NCI-H2107 (cell line): Measurements from ENCODE around the gene IL10.
"Not testable (repeated sequence)": the region's sequence is repeated elsewhere in the genome, so short reads cannot be mapped to it uniquely, and the experiment has no call there.

Experiments used
- DNase-seq: peaks from one replicate; lab custom pipeline; 2025; lab: John Stamatoyannopoulos, UW

Gene IL10

DNA sequence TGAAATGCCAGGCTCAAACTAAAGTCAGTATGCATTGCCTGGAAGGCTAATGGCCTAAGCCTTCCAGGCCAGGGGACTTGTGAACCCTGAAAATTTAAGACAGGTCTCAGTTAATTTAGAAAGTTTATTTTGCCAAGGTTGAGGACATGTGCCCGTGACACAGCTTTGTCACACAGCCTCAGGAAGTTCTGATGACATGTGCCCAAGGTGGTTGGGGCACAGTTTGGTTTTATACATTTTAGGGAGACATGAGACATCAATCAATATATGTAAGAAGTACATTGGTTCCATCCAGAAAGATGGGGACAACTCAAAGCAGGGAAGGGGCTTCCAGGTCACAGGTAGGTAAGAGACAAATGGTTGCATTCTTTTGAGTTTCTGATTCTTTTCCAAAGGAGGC is 6.5 kb downstream of the IL10 start:
- DNase-seq = not testable (repeated sequence)

DNA sequence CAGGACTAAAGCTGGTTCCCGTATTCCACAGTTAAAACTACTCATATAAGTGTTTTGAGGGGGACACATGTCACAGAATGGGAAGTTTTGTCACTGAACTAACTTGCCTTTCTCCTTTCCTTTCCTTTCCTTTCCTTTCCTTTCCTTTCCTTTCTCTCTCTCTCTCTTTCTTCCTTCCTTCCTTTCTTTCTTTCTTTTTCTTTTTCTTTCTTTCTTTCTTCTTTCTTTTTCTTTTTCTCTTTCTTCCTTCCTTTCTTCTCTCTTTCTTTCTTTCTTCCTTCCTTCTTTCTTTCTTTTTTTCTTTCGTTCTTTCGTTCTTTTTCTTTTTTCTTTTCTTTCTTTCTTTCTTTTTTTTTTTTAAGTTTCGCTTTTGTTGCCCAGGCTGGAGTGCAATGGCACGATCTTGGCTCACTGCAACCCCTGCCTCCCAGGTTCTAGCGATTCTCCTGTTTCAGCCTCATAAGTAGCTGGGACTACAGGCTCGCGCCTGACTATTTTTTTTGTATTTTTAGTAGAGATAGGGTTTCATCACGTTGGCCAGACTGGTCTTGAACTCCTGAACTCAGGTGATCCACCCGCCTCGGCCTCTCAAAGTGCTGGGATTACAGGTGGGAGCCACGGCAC is 9.4 kb downstream of the IL10 start:
- DNase-seq = not testable (repeated sequence)

DNA sequence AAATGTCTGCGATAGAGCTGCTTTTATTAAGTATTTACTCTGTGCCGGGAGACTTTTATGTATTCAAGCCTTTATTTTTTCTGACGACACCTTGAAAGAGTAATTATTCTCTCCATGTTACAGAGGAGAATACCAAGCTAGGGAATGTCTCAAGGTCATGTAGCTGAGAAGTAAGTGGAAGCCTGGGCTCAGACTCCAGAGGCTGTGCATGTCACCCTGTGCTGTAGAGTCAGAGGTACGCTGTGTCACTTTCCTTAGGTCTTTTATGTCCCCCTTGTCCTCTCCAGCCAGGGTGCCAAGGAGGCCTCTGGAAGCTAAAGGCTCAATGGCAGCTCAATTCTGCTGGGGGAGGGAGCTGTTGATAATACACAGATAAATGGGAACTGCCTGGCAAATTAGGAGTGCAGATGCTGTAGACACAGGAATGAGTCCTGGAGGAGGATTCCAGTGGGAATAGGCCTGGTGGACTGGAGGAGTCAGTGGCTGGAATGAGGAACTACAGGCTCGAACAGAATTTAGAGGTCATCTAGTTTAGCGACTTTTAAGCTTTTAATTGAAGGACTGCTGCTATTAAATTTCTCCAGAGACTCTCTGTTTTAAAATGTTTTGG is 11.0 kb downstream of the IL10 start:
- no peak for DNase-seq

- no peak for DNase-seq
These were observed 11.7 kb downstream of the IL10 start for GRCh38 chr1:206760590-206760989.

DNA sequence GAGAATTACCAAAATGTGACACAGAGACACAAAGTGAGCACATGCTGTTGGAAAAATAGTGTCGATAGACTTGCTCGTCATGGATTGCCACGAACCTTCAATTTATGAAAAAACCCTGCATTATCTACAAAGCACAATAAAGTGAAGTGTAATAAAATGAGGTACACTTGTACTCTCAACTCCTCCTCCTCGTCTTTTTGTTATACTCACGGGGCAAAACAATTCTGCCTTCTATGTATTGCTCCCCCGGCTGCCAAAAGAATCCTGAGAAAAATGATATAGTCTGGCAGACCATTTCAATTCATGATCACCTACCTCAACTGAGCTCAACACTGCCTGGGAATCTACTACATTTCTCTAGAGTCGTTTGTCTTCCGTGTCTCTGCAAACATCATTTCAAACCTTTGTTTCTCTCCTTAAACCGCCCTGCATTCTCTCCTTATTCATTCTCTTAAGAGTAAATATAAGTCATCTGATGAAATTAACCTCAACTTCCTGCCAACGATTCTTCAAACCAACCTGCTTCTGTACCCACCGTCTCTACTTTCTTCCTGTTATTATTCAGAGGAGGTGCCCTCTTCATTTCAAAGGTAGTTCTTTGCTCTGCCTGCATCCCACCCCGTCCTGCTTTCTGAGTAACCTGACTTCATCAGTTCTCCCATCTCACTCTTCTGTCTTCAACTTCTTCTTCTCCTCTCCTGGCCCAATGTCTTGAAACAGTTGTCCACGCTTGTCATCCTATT is 14.6 kb downstream of the IL10 start:
- DNase-seq = no peak

DNA sequence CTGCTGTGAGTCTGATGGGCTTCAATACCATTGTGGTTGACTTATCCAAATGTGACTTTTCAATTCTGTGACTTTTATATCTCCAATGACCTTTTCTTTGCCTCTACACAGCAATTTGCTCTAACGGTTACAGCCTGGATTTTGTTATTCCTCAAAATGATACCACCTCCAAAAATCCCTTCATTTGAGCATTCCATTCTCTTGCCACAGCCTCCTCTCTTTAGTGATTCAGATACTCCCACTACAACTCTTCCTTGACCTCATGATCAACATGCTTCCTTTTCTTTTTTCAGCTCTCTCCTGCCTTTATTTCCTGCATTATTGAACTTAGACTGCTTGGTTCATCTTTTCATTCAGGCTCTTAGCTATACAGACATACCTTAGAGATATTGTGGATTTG is 18.3 kb downstream of the IL10 start:
- no peak for DNase-seq

GRCh38 chr1:206753141-206753540 is 19.2 kb downstream of the IL10 start:
- DNase-seq = no peak

DNA sequence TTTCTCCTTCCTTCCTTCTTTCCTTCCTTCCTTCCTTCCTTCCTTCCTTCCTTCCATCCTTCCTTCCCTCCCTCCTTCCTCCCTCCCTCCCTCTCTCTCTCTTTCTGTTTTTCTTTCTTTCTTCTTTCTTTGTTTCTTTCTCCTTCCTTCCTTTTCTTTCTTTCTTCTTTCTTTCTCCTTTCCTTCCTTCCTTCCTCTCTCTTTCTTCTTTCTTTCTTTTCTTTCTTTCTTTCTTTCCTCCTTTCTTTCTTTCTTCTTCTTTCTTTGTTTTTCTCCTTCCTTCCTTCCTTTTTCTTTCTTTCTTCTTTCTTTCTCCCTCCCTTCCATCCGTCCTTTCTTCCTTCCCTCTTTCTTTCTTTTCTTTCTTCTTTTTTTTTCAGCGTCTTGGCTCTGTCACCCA is 19.8 kb downstream of the IL10 start:
- no peak for DNase-seq

GRCh38 chr1:206751891-206752290 is 20.4 kb downstream of the IL10 start:
- no peak for DNase-seq

DNA sequence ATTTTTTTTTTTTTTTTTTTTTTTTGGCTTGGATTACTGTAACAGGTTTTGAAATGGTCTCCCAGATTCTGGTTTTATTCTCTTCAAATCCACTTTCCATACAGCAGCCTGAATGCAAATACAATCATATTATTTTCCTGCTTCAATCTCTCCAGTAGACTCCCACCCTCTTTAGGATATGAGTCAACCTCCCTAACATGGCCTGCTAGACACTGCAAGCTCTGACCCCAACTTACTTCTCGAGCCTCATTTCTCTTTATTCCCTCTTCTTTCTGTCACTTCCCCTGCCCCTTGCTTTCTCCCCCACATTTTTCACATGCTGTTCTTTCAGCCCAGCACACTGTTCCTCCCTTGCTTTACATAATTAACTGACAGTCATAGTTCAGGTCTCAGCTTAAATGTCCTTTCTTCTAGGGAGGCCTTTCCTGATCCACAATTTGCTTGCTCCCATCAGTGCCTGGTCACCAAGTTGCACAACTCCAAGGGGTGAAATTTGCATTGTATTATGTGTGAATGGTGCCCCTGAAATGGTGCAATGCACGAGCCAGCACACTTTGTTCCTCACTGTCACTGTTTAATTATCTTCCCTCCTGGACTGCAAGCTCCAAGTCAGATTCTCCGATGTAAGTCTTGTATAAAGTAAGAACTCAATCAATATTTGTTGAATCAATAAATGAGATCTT is 23.8 kb downstream of the IL10 start:
- no peak for DNase-seq

GRCh38 chr1:206745301-206745700 is 27.0 kb downstream of the IL10 start:
- no peak for DNase-seq

- no peak for DNase-seq
These were observed 27.6 kb downstream of the IL10 start for GRCh38 chr1:206744683-206745082.

DNA sequence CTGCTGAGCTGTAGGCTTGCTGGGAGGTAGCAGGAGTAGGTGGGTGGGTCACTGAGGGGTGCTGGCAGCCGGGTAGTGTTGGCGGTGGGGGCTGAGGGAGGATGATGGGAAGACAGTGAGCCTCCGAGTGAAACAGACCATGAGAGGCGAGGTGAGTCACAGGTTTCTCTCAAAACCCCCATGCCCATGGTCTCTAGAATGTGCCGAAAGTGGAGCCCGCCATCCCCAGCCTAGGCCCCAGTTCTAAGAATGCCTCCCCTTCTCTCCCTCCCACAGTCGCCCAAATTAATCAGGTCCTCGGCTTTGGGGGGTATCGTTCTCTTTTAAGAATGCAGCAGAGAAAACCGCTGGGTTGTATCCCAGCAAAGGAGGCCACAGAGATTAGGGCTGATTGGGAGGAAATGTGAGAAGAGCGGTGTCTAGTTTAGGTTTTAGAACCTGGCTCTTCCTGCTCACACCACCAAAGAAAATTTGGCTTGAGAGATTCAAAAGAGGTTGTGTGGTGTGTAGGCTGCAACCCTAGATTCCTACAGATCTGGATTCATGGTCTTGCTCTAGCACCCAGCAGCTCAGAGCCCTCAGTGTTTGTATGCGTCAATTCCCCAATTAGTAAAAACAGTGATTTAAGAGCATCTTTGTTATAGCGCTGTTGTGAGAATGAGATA is 29.4 kb downstream of the IL10 start:
- DNase-seq = no peak

GRCh38 chr1:206741142-206741701 is 31.1 kb downstream of the IL10 start:
- no peak for DNase-seq

DNA sequence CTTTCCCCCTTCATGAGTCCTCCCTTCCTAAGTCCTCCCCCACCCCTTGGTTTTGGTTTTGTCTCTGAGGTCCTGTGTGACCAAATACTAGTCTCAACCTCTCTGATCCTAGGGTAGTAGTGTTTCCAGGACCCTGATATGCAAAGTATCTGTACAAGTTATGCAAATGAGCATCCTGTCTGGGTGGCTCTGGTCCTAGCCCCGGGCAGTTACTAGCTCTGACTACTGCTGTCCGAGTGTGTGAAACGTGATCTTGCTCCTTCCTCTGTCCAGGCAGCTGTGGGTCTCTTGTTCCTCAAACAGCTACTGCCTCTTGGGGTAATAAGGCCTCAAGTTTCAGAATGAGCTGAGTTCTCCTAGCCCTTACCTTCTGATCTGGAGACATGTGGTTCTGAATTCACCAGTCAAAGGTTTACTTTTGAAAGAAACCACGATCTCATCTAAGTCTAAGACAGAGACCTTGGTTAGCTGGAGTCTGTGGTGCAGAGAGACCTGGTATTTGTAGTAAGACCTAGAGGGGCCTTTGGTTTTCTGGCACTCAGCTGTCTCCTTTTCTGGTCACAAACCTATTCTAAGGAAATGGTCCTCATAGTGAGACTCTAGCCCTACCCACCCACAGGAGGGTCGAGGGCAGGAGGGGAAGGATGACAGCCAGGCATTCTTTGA is 32.8 kb downstream of the IL10 start:
- DNase-seq = no peak

DNA sequence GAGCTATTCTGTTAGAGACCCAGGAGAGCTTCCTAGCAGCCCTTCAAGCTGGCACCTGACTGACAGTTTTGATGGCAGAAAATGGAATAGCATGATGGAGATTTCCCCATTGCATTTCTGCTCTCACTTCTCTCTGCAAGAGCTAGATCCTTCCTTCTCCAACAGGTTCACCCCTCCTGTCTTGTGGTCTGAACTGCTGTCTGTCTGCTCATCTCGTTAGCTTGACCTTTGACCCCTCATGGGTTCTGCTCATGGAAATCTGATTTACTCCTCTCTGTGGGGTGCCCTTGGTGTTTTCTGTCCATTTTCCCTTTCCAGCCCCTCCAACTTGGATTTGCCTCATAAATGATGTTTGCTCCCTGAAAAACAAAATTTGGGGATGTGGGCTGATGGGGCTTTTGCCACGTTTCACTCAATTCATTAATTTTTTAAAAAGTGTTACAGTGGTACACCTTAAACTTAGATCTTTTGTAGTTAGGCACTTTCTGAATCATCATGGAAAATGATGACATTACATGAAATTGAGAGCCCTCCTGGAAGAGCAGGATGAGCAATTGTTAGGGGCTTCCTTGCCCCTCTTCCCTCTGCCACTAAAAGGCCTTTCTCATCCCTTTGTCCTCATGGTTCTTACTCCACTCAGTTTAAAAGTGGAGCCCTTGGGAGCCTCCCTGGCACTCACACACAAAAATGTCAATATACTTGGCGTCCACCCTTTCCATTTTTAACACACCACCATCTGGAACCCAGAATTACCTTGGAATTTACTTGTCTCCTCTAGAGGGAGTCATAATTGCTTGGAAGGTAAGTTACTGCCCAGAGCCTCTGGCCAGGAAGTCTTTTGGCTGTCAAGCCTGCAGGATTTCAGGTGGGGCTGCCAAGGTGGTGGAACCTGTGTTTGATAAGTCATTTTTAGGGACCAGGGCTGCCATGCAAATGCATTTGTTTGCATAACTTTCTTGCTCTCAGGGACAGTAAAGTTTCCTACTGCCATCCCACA is 33.6 kb downstream of the IL10 start:
- DNase-seq = no peak

DNA sequence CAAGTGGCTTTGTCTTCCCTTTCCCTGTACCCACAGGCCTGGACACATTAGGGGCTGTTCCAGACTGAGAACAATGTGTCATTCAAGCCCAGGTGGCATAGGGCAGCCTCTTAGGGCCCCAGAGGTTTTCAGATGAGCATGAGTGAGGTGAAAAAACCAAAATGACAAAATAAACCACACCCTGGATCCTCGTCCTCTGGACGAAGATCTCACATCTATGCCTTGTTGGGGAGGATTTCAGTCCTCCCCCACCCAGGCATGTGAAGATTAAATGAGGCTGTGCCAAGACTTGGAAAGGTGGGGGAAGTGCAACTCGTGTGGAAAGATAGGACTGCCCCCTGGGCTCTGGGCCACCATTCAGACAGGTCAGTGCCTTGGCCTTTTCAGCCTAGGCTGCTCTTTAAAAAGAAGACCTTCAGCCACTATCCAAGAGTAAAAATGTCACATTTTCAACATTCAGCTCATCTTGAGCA is 34.5 kb downstream of the IL10 start:
- no peak for DNase-seq

DNA sequence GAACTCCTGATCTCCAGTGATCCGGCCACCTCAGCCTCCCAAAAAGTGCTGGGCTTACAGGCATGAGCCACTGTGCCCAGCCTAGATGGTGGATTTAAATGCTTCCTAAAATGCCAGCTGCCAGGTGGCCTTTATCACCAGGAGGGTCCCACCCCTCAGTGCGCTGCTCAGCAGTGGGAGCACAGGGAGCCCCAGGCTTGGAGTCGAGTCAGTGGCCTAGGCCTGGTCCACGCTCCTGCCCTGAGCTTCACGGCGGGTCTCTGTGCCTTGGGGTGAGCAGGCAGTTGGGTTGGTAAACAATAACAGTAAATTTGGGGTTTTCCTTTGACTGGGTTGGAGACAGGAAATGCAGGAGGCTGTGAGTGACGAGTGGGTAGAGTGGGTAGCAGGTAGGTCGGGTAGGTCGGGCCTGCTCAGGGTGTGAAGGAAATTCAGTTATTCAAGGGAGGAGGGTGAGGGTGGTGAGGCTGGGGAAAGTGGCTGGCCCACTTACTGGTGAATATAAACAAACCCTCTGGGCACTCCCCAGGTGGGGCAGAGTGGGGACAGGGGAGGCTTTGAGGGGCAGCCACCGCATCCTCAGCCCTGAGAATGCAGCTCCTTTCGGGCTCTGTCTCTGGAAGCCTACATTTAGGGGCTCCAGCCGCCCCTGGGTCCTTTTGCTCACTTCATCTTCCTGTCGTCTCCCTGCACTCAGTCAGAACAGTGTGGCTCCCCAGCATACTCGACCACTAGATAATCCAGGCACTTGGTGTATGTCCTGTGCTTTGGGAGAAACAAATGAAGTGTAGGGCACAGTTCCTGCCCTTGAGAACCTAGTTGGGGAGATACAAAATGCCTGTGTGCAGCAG is 35.2 kb downstream of the IL10 start:
- DNase-seq = no peak

DNA sequence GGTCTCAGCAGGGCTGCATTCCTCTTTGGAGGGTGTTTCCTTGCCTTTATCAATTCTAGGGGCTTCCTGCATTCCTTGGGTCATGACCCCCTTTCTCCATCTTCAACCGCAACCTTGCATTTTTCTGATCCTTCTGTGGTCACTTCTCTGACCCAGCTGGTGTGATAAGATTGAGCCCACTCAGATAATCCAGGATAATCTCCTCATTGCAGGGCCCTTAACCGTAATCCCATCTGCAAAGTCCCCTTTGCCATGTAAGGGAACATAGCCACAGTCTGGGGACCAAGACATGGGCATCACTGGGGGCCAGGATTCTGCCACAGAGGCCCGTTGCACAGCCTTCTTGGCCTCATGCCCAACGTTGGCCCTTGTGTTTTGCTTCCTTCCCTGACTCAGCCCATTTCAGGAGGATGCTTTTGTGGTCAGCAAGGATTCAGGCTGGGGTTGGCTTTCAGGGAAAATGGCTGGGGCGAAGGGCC is 36.7 kb downstream of the IL10 start:
- DNase-seq = no peak
